ENCODE results near the gene TRIM46.

TRIM46 gene, protein sequence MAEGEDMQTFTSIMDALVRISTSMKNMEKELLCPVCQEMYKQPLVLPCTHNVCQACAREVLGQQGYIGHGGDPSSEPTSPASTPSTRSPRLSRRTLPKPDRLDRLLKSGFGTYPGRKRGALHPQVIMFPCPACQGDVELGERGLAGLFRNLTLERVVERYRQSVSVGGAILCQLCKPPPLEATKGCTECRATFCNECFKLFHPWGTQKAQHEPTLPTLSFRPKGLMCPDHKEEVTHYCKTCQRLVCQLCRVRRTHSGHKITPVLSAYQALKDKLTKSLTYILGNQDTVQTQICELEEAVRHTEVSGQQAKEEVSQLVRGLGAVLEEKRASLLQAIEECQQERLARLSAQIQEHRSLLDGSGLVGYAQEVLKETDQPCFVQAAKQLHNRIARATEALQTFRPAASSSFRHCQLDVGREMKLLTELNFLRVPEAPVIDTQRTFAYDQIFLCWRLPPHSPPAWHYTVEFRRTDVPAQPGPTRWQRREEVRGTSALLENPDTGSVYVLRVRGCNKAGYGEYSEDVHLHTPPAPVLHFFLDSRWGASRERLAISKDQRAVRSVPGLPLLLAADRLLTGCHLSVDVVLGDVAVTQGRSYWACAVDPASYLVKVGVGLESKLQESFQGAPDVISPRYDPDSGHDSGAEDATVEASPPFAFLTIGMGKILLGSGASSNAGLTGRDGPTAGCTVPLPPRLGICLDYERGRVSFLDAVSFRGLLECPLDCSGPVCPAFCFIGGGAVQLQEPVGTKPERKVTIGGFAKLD

DNA sequence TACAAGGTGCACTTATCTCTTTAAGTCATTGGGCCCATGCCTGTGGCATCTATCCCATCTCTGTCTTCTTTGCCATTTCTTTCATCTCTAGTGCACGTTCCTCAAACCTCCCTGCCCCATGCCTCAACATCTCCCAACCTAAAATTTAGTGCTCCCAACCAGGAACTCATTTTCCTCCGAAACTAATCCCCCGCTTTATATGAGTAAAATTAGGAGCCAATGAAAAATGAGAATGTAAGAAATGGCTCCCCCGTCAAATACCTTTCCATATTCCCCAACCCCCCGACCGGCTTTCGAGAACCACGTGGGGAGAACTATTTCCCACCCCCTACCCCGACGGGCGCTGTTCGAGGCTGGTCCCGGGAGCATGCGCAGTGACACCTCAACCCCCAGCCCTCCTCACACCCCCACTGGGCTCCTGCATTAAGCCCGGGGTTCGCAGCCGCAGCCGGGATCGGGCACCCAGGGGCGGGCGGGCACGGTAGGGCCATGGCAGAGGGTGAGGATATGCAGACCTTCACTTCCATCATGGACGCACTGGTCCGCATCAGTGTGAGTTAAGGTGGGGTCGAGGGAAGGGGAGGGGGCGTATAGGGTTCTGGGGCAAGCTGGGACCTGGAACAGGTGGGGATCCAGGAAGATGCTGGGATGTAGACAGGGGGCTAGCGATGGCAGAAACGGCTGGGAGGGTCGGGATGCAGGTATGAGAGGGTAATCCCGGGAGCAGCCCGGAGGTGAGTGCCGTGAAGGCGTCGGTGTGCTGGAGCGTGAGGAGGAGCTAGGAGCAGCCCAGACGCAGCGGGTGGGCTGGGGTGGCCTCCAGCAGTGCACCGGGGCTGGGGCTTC, at the start of gene TRIM46:
TSS of gene TRIM46 (plus strand) at position 372 of the 846 bp plus-strand sequence. CDS start at position 490, 118 bp downstream.
- DNase-seq: peak; percentile 78

GRCh38 chr1:155124503-155125463, 48.9 kb upstream of the TRIM46 start:
- no peak for DNase-seq

DNA sequence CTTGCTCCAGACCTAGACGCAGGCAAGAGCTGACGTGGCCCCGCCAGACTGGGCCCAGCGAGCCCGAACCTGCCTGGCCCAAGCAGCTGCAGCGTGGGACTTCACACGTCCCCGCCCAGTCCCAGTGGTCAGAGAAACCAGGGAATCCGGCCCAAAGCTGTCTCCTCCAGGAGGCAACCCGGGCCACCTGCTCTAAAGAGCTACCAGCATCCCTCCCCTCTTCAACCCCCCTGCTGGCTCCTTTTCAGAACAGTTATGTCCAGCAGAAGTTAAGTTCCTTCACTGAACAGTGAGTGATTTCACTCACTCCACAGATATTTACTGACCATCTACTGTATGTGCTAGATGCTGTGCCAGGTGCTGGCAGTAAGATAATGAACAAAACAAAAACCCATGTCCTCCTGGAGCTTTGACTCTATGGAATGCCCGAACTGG, 48.1 kb upstream of the TRIM46 start:
- DNase-seq: no peak

DNA sequence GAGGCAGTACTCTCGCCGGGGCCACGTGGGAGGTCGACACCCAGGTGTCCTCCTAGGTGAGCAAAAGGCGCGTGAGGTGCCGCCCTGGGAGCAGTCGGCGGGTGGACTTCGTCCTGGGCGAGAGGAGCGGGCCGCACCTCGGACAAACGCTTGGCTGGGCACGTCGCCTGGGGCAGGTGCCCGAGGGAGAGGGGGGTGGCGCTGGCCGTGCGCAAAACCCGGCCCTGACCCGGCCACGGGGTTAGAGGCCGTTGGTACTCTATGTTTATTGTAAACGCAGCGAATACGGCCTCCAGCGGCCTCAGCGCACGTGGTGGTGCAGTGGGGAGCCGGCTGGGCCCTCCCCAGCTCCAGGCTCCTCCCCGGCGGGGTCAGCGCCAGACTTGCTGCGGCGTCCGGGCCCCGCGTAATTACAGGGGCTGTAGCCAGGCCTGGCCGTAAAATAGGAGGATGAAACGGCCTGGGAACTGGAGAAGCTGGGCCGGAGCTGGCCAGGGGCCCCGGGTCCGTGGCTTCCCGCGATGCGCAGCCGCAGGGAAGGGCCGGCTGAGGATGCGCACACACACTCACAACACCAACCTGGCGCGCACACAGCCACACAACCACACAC, 47.6 kb upstream of the TRIM46 start:
- DNase-seq: no peak

GRCh38 chr1:155126556-155127104, 47.0 kb upstream of the TRIM46 start:
- DNase-seq: peak; percentile 49

- peak; percentile 46 for DNase-seq
Measured at GRCh38 chr1:155127105-155127966, 46.3 kb upstream of the TRIM46 start, which contains the start of gene EFNA1. TSS of gene EFNA1 (plus strand) at chr1:155127876. CDS start at chr1:155127978, 102 bp downstream.

GRCh38 chr1:155127967-155128754, 45.5 kb upstream of the TRIM46 start:
- DNase-seq: no peak

DNA sequence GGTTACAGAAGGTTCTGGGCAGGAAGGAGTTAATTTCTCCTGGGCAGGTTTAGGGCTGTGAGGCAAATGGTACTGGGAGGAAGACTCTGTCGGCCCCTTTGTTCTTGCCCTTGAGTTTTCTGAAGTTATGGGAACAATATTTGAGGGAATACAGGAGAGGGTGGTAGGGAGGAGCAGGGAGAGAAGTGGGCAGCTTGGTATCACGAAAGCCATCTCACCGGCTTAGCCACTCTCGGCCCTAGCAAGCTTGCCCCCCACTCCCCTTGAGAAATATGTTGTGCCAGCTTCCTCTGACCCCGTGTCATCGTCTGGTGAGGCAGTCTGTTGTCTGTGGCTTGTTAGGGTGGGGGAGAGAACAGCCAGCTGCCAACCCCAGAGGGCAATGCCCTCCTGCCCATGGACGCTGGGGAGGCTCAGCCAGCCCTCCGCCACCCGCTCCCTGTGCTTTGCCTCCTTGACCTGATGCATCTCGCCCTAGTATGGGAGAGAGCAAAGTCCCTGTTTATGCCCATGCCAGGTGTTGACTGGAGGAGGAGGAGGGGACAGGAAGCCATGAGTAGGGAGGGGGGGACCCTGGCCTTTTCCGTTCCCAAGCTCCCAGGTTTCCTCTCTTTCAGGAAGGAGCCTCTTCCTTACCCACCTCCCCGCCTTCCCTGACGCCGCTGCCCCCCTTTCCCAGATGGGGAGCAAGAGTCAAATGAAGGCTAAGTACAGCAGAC, 44.7 kb upstream of the TRIM46 start:
- no peak for DNase-seq

- DNase-seq: no peak
Measured at GRCh38 chr1:155130272-155131006, 43.2 kb upstream of the TRIM46 start.

DNA sequence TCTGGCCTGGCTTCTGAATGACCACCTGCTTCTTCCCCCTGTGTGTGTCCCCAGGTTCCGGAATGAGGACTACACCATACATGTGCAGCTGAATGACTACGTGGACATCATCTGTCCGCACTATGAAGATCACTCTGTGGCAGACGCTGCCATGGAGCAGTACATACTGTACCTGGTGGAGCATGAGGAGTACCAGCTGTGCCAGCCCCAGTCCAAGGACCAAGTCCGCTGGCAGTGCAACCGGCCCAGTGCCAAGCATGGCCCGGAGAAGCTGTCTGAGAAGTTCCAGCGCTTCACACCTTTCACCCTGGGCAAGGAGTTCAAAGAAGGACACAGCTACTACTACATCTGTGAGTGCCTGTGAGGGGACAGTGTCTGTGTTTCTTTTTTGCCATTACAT, 42.4 kb upstream of the TRIM46 start:
- no peak for DNase-seq

DNA sequence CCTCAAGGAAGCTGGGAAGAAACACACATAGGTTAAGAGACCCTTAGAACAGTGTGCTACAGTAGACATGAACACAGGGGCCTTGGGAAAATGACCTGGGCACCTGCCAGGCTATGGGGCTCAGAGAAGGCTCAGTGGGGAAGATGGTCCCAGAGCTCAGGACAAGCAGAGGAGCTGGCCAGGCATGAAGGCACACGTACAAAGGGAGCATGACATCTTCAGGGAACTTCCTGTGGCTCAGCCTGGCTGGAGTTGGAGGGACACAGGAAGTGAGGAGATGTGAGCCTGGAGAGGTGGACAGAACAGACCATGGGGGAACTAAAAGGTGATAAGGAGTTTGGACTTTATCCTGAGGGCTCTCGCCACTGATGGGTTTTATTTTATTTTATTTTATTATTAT, 41.8 kb upstream of the TRIM46 start:
- DNase-seq: no peak

- no peak for DNase-seq
Measured at GRCh38 chr1:155133799-155134281, 39.8 kb upstream of the TRIM46 start.

DNA sequence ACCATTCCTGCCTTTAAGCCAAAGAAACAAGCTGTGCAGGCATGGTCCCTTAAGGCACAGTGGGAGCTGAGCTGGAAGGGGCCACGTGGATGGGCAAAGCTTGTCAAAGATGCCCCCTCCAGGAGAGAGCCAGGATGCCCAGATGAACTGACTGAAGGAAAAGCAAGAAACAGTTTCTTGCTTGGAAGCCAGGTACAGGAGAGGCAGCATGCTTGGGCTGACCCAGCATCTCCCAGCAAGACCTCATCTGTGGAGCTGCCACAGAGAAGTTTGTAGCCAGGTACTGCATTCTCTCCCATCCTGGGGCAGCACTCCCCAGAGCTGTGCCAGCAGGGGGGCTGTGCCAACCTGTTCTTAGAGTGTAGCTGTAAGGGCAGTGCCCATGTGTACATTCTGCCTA, 39.3 kb upstream of the TRIM46 start:
- DNase-seq: no peak

GRCh38 chr1:155134880-155135414, 38.7 kb upstream of the TRIM46 start:
- peak; percentile 54 for DNase-seq

DNA sequence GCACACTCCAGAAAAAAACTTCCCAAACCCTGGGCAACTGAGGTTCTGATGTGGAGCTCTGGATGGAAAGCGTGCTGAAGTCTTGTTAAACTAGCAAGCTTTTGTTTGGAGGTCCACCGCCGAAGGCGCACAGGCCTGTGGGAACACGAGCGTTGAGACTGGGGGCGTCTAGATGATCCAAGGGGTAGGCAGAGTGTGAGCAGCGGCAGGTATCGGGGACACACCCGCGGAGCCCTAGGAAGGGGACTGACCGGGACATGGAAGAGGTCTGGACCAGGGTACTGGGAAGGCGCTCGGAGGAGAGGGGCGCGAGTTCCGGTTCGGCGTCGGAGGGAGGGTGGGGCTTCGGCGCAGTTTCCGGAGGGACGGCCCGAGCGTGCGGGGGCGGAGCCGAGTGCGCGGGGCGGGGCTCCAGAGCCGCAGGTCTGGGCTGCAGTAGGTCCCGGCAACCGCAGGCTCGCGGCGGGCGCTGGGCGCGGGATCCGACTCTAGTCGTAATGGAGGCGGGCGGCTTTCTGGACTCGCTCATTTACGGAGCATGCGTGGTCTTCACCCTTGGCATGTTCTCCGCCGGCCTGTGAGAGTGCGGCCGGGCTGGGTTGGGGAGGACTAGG, 38.1 kb upstream of the TRIM46 start, which contains the start of gene SLC50A1:
TSS of gene SLC50A1 (plus strand) at position 438 of the 614 bp plus-strand sequence. CDS start at position 498, 60 bp downstream.
- peak; percentile 93 for DNase-seq

- peak; percentile 23 for DNase-seq
Measured at GRCh38 chr1:155136748-155137147, 36.9 kb upstream of the TRIM46 start.

All from CD4-positive, alpha-beta T cell treated with Interleukin-10 for 1 hour (primary cell).